ENCODE data around the gene NFIX. TPM values are rescaled to one million over a fixed set of nuclear protein-coding genes. Genes with fewer than 3 reads are reported as not detected.

The NFIX gene
- total and polyA plus RNA-seq, 2 of the 13 experiments (the other 11 are each of a cell fraction or from before 2014, with no cell fraction given): 3.4 to 5.4 TPM

- no peak overlapping the region for H3K27ac ChIP-seq (ENCODE audit: extremely low read length, insufficient read depth, low read length)
- in situ Hi-C loops (cut with HindIII; ENCODE audit: extremely low pct_ligation_motif_present, low pct_unique_long_range_greater_than_20kb): no loop called here
- TF ChIP-seq SCMH1 (CRISPR knock-in tag; IDR thresholded peaks at IDR 0.05; ENCODE audit: borderline replicate concordance) (no peak), GPBP1L1 (CRISPR knock-in tag; IDR thresholded peaks at IDR 0.05) (no peak), CSRNP1 (CRISPR knock-in tag; IDR thresholded peaks at IDR 0.05) (no peak), BRD4 (CRISPR knock-in tag; IDR thresholded peaks at IDR 0.05) (no peak), SMAD3 (CRISPR knock-in tag; IDR thresholded peaks at IDR 0.05) (no peak), SPEN (CRISPR knock-in tag; IDR thresholded peaks at IDR 0.05; ENCODE audit: low read depth) (no peak), ZNF335 (CRISPR knock-in tag; IDR thresholded peaks at IDR 0.05) (no peak), ZNF570 (CRISPR knock-in tag; IDR thresholded peaks at IDR 0.05; ENCODE audit: borderline replicate concordance) (no peak), ZNF605 (CRISPR knock-in tag; IDR thresholded peaks at IDR 0.05) (no peak), MATR3 (CRISPR knock-in tag; IDR thresholded peaks at IDR 0.05) (no peak), SNAI1 (CRISPR knock-in tag; IDR thresholded peaks at IDR 0.05; ENCODE audit: borderline replicate concordance) (no peak), GTF3A (CRISPR knock-in tag; conservative IDR thresholded peaks at IDR 0.05) (no peak), DMTF1 (CRISPR knock-in tag; IDR thresholded peaks at IDR 0.05) (no peak), ZNF333 (CRISPR knock-in tag; IDR thresholded peaks at IDR 0.05; ENCODE audit: borderline replicate concordance) (no peak)
- TF ChIP-seq, protein P1, sequence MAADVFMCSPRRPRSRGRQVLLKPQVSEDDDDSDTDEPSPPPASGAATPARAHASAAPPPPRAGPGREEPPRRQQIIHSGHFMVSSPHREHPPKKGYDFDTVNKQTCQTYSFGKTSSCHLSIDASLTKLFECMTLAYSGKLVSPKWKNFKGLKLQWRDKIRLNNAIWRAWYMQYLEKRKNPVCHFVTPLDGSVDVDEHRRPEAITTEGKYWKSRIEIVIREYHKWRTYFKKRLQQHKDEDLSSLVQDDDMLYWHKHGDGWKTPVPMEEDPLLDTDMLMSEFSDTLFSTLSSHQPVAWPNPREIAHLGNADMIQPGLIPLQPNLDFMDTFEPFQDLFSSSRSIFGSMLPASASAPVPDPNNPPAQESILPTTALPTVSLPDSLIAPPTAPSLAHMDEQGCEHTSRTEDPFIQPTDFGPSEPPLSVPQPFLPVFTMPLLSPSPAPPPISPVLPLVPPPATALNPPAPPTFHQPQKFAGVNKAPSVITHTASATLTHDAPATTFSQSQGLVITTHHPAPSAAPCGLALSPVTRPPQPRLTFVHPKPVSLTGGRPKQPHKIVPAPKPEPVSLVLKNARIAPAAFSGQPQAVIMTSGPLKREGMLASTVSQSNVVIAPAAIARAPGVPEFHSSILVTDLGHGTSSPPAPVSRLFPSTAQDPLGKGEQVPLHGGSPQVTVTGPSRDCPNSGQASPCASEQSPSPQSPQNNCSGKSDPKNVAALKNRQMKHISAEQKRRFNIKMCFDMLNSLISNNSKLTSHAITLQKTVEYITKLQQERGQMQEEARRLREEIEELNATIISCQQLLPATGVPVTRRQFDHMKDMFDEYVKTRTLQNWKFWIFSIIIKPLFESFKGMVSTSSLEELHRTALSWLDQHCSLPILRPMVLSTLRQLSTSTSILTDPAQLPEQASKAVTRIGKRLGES (CRISPR knock-in tag; IDR thresholded peaks at IDR 0.05; ENCODE audit: borderline replicate concordance): no peak
Observed at GRCh38 chr19:13038306-13039210, 43.3 kb downstream of the NFIX start.

More at GRCh38 chr19:13038306-13039210, 43.3 kb downstream of the NFIX start:
- no TSS peak for BruUV-seq (replicated peaks)
- no peak overlapping the region for H3K9ac ChIP-seq (ENCODE audit: insufficient read depth, low read depth, low read length)
- intact Hi-C loops (cut with micrococcal nuclease; ENCODE audit: unreplicated experiment): no loop called here
- POLR2A ChIA-PET: interaction anchor here (2.5 kb wide), 1 partner anchor 53 kb away, joined by 7 read pairs; no protein-coding TSS in a partner anchor
- DNase-seq (ENCODE audit: low spot score) (no peak), FAIRE-seq (no peak), ATAC-seq (no peak)
- no peak overlapping the region for H2AFZ ChIP-seq (ENCODE audit: low read length)
- peaks cover 31% of the 10 kb centered on the region for H3K79me2 ChIP-seq (ENCODE audit: insufficient read depth, low read length)
- 96% methylated on average over 13 of the region's 13 CpGs for WGBS (ENCODE audit: low lambda C conversion rate)
- no peak overlapping the region for H3K4me3 ChIP-seq (replicated peaks in 1 of 3; ENCODE audit: insufficient read depth in 1 of 3, low read depth in 2 of 3, low read length in 3 of 3)
- CTCF ChIA-PET (ENCODE audit: low intra/inter-chr PET ratio, low total read pairs): no interaction called here
- no peaks in the 10 kb centered on the region for H4K20me1 ChIP-seq (ENCODE audit: insufficient read depth, low read length)
- H3K4me2 ChIP-seq (ENCODE audit: low read depth, low read length): no peak overlapping the region
- no peaks in the 10 kb centered on the region for H3K27me3 ChIP-seq (ENCODE audit: control insufficient read depth in 1 of 2, insufficient read depth in 2 of 2, low read length in 2 of 2)
- H3K4me1 ChIP-seq (ENCODE audit: insufficient read depth, low read length): peaks cover 61% of the 10 kb centered on the region
- no peaks in the 10 kb centered on the region for H3K9me3 ChIP-seq (ENCODE audit: low read length)
- H3K36me3 ChIP-seq (replicated peaks in 1 of 2; ENCODE audit: control insufficient read depth in 1 of 2, insufficient read depth in 2 of 2, low read length in 2 of 2): peaks cover 3 to 32% of the 10 kb centered on the region in 2 experiments; a peak in 4 of 5 replicates
